Panc1 (cell line): ENCODE measurements around the gene NELL2. TPM values are rescaled to one million over a fixed set of nuclear protein-coding genes. Genes with fewer than 3 reads are reported as not detected.

Experiments used
- ATAC-seq: fragments of 200-7000 bp; cut with Tn5 transposase; 2 replicates; pipeline ENCODE4 v1.9.1; 2020; ENCODE audit warnings: mild to moderate bottlenecking, moderate library complexity
- BruUV-seq: library from RNA; stranded (reverse); fragments of 400-500 nt; replicated peaks from 2 replicates; lab custom pipeline; 2021; lab: Mats Ljungman, UMichigan
- CTCF ChIA-PET: fragments of 300-600 bp; sonication (Branson Sonifier 250); formaldehyde crosslinking; loops from one replicate; lab custom pipeline; 2022; ENCODE audit warnings: antibody characterized with exemption; lab: Charles Lee
- POLR2A ChIA-PET: fragments of 300-600 bp; sonication (Branson Sonifier 250); formaldehyde crosslinking; loops from one replicate; lab custom pipeline; 2022; ENCODE audit warnings: antibody characterized with exemption; lab: Charles Lee
- DNase-seq: peaks from one replicate; pipeline ENCODE4 v3.0.0-alpha.2; 2010; ENCODE audit warnings: low read depth, low spot score
- H3K27ac ChIP-seq: 2 replicates; pipeline ENCODE4 v1.5.1; 2011; ENCODE audit warnings: mild to moderate bottlenecking, low read length, inconsistent platforms
- H3K27me3 ChIP-seq: fragments of 200-500 bp; sonication (Bioruptor generic); 2 replicates; pipeline ENCODE4 v1.6.0; 2014; ENCODE audit warnings: low read length, inconsistent platforms; ENCODE audit not compliant: control insufficient read depth, insufficient read depth
- H3K36me3 ChIP-seq: fragments of 200-500 bp; sonication (Bioruptor generic); 2 replicates; pipeline ENCODE4 v1.5.1; 2014; ENCODE audit warnings: inconsistent platforms, mild to moderate bottlenecking, low read length, moderate library complexity; ENCODE audit not compliant: control insufficient read depth, insufficient read depth
- H3K4me1 ChIP-seq: 2 replicates; pipeline ENCODE4 v1.5.1; 2011; ENCODE audit warnings: inconsistent platforms, mild to moderate bottlenecking, low read length, moderate library complexity; ENCODE audit not compliant: control insufficient read depth, insufficient read depth
- H3K4me3 ChIP-seq, 2 experiments: 2 replicates each; pipeline ENCODE4 v1.5.1; 2011 to 2012; ENCODE audit warnings: low read depth in 2 of 2, low read length in 2 of 2, mild to moderate bottlenecking in 2 of 2, inconsistent platforms in 1 of 2, moderate library complexity in 1 of 2
- H3K9me3 ChIP-seq: fragments of 200-500 bp; sonication (Bioruptor generic); 2 replicates; pipeline ENCODE4 v1.5.1; 2014; ENCODE audit warnings: low read depth, mild to moderate bottlenecking, inconsistent platforms, low read length, moderate library complexity; ENCODE audit not compliant: control insufficient read depth, insufficient read depth
- CTCF ChIP-seq: fragments of 450-650 bp; IDR thresholded peaks from 2 replicates; pipeline ENCODE4 v1.5.1; 2017; ENCODE audit warnings: mild to moderate bottlenecking
- POLR2AphosphoS5 ChIP-seq: IDR thresholded peaks from 2 replicates; pipeline ENCODE4 v1.6.1; 2012; ENCODE audit warnings: mild to moderate bottlenecking, low read depth, low read length, moderate library complexity
- REST ChIP-seq, 2 experiments: IDR thresholded peaks; 2 replicates each; pipeline ENCODE4 v1.6.1; 2011 to 2012; ENCODE audit warnings: low read depth in 2 of 2, control low read depth in 1 of 2, low read length in 1 of 2, mild to moderate bottlenecking in 1 of 2, moderate library complexity in 1 of 2; ENCODE audit not compliant: insufficient read depth in 1 of 2
- SIN3A ChIP-seq: IDR thresholded peaks from 2 replicates; pipeline ENCODE4 v1.6.1; 2012; ENCODE audit warnings: low read depth, mild to moderate bottlenecking, low read length, moderate library complexity, borderline replicate concordance; ENCODE audit not compliant: insufficient read depth
- TCF7L2 ChIP-seq: IDR thresholded peaks from 2 replicates; pipeline ENCODE4 v1.6.1; 2011; ENCODE audit warnings: mild to moderate bottlenecking, low read depth, low read length, inconsistent platforms
- in situ Hi-C: cut with HindIII; loops from 2 replicates; pipeline ENCODE4 v1.10.0; 2016; ENCODE audit warnings: low sequenced_read_pairs, low pct_unique_long_range_greater_than_20kb
- intact Hi-C: fragments of 100-400 bp; cut with micrococcal nuclease; formaldehyde crosslinking; loops from one replicate; pipeline ENCODE4 v1.10.0; 2022; ENCODE audit not compliant: unreplicated experiment
- total RNA-seq: library from RNA; stranded (reverse); gene quantifications from one replicate; pipeline ENCODE4 v1.2.1, GENCODE V29; 2021; ENCODE audit not compliant: unreplicated experiment

Gene NELL2
- total RNA-seq, 1 experiment from 2014 or later: 0.28 TPM

DNA sequence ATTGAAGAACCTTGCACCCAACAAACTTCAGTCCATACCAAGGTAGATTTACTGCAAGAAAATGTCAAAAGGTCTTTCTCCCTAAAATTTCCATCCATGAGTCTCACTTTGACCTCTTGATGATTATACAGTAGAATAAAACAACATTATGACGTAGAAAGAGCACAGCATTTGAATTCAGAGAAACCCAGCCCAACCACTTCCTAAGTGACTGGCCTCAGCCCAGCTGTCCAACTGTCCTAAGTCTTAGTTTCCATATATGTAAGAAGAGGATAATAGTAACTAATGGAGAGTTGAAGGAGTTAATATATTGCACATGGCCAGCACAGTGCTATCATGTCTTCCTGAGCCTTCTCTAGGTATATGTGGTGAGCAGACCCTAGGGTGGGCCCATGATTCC lies 41.0 kb upstream of the NELL2 start:
- Histone ChIP-seq H3K9me3 (no peaks in the 10 kb centered on the region), H3K36me3 (no peaks in the 10 kb centered on the region), H3K4me3 (no peak overlapping the region), H3K27me3 (no peaks in the 10 kb centered on the region), H3K27ac (no peak overlapping the region), H3K4me1 (no peaks in the 10 kb centered on the region)
- BruUV-seq: no TSS peak
- POLR2A ChIA-PET: no interaction called here
- ATAC-seq (no peak), DNase-seq (no peak)
- TF ChIP-seq POLR2AphosphoS5 (no peak), CTCF (no peak), REST (IDR thresholded peaks at IDR 0.05; ENCODE audit: insufficient read depth in 1 of 2, low read depth in 2 of 2, low read length in 1 of 2) (no peak), TCF7L2 (no peak), SIN3A (no peak)
- intact Hi-C loops: no loop called here
- in situ Hi-C loops: no loop called here
- CTCF ChIA-PET: no interaction called here

GRCh38 chr12:44915958-44916357 lies 39.8 kb upstream of the NELL2 start:
- Histone ChIP-seq H3K27ac (no peak overlapping the region), H3K9me3 (no peaks in the 10 kb centered on the region), H3K4me3 (no peak overlapping the region), H3K4me1 (no peaks in the 10 kb centered on the region), H3K36me3 (no peaks in the 10 kb centered on the region), H3K27me3 (no peaks in the 10 kb centered on the region)
- TF ChIP-seq POLR2AphosphoS5: no peak
- TF ChIP-seq CTCF: no peak
- no peak for TF ChIP-seq REST (IDR thresholded peaks at IDR 0.05; ENCODE audit: insufficient read depth in 1 of 2, low read depth in 2 of 2, low read length in 1 of 2)
- TF ChIP-seq TCF7L2: no peak
- TF ChIP-seq SIN3A: no peak
- no peak for DNase-seq
- no TSS peak for BruUV-seq
- ATAC-seq: no peak
- intact Hi-C loops (no loop called here), in situ Hi-C loops (no loop called here)
- ChIA-PET POLR2A (no interaction called here), CTCF (no interaction called here)
